OCI-LY3 (cell line): ENCODE data around the gene COG6.

ENCODE experiments used
- EZH2phosphoT487 ChIP-seq: fragments of 200-600 bp; shearing (Covaris generic); IDR thresholded peaks from 2 replicates; pipeline ENCODE4 v1.6.1; 2018; ENCODE audit warnings: antibody characterized with exemption, mixed run types, low read depth
- TF ChIP-seq, protein P1 (sequence below): fragments of 200-600, 300-600 bp; sonication (generic); IDR thresholded peaks from 2 replicates; pipeline ENCODE4 v1.5.1; 2014; ENCODE audit warnings: antibody characterized with exemption, low read length, low read depth

DNA sequence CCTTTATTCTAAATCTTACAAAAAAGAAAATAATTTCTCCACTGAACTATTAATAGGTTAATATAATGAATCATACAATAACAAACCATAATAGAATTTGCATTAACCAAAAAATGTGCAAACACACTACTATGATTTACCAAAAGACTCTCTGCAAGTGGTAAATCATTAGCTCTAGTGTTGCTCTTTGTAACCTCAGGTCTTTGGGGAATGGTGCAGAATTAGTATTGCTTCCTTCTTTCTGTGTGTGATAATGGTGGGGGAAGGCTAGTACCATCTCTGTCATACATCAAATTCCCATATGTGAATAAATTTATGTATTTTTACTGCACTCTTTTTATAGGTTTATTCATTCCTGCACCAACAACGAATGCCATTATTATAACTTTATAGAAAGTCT lies 105.1 kb downstream of the COG6 start:
- TF ChIP-seq, protein P1, sequence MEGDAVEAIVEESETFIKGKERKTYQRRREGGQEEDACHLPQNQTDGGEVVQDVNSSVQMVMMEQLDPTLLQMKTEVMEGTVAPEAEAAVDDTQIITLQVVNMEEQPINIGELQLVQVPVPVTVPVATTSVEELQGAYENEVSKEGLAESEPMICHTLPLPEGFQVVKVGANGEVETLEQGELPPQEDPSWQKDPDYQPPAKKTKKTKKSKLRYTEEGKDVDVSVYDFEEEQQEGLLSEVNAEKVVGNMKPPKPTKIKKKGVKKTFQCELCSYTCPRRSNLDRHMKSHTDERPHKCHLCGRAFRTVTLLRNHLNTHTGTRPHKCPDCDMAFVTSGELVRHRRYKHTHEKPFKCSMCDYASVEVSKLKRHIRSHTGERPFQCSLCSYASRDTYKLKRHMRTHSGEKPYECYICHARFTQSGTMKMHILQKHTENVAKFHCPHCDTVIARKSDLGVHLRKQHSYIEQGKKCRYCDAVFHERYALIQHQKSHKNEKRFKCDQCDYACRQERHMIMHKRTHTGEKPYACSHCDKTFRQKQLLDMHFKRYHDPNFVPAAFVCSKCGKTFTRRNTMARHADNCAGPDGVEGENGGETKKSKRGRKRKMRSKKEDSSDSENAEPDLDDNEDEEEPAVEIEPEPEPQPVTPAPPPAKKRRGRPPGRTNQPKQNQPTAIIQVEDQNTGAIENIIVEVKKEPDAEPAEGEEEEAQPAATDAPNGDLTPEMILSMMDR: no peak
- TF ChIP-seq EZH2phosphoT487: no peak
